ENCODE measurements around the gene FRMD4B.

Gene FRMD4B

DNA sequence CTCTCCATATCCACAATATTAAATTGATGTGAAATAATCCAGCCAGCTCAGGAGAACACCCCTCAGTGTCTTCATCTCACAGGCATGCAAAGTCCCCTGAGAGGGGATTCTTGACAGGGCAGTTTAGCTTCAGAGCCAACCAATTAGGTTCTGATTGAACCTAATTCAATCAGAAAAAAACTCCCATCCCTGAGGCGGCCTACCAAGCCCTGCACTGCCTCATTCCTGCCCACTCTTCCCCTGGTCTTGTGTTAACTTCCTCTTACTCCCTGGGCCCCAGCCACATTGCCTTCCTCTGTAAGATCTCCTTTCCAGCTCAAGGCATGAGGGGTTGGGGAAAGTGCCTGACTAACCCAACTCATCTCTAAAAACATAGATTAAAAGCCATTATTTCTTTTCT is 46.1 kb downstream of the FRMD4B start:
- no peak overlapping the region for H3K4me3 ChIP-seq (ENCODE audit: low read depth, low read length)
- TF ChIP-seq, protein P1, sequence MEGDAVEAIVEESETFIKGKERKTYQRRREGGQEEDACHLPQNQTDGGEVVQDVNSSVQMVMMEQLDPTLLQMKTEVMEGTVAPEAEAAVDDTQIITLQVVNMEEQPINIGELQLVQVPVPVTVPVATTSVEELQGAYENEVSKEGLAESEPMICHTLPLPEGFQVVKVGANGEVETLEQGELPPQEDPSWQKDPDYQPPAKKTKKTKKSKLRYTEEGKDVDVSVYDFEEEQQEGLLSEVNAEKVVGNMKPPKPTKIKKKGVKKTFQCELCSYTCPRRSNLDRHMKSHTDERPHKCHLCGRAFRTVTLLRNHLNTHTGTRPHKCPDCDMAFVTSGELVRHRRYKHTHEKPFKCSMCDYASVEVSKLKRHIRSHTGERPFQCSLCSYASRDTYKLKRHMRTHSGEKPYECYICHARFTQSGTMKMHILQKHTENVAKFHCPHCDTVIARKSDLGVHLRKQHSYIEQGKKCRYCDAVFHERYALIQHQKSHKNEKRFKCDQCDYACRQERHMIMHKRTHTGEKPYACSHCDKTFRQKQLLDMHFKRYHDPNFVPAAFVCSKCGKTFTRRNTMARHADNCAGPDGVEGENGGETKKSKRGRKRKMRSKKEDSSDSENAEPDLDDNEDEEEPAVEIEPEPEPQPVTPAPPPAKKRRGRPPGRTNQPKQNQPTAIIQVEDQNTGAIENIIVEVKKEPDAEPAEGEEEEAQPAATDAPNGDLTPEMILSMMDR (IDR thresholded peaks at IDR 0.05; ENCODE audit: borderline replicate concordance, insufficient read depth, low read depth, low read length): no peak

DNA sequence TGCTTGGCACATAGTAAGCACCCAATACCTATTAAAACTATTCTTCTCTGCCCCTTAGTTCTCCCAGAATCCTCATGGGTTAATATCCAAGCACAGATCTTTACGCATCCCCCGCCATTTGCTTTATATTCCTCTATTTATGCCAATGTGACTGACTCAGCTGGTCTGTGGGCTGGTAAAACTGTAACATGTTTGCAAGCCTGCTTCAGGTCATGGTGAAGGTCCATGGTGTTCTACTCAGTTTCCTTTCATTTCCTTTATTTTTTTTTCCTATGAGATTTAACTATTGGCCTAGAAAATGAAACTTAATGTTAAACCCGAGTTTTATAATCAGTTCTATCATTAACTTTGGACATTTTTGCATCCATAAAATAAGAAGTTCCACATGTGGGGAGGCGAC is 47.0 kb downstream of the FRMD4B start:
- H3K4me3 ChIP-seq (ENCODE audit: low read depth, low read length): no peak overlapping the region
- TF ChIP-seq, protein P1 (IDR thresholded peaks at IDR 0.05; ENCODE audit: borderline replicate concordance, insufficient read depth, low read depth, low read length): no peak

DNA sequence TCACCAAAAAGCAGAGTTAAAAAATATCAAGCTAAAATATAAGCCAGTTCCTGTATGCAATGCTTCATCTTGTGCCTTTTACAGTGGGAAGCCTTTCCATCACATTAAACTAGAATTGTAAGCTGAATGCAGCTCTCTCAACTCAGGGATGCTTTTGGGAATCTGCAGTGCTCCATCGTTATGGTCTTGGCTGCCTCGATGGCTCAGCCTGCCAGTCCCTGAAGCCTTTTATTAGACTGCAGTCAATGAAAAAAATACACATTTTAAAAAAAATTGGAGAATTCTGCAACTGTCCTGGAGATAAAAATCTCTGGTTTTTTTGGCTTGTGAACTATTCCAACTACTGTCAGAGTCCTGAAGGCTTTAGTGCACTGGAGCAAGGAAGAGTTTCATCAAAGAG is 53.0 kb downstream of the FRMD4B start:
- TF ChIP-seq, protein P1 (IDR thresholded peaks at IDR 0.05; ENCODE audit: borderline replicate concordance, insufficient read depth, low read depth, low read length): no peak
- H3K4me3 ChIP-seq (ENCODE audit: low read depth, low read length): no peak overlapping the region

DNA sequence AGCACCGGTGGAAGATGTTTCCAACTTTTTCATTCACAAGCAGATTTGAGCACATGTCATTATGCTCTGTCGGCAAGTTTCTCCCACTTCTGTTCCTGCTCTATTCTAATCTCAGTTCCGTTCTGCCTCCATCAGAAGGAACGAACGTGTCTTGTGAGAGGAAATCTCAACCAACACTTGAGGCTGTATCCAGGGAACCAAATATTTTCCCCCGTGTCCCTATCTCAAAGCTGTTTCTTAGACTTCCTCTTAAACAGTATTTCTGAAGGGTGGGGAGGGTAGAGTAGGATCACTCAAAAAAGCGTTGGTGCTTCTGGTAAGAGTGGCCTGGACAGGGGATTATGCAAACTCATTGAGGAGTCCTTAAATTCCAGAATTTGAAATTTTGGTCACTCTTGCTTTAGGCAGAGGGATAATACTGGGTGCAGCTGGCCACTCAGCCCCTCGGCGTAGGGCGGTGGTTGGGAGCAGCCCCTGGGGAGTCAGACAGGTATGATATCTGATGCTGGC is 54.9 kb downstream of the FRMD4B start:
- H3K4me3 ChIP-seq (ENCODE audit: low read depth, low read length): no peak overlapping the region
- TF ChIP-seq, protein P1 (IDR thresholded peaks at IDR 0.05; ENCODE audit: borderline replicate concordance, insufficient read depth, low read depth, low read length): no peak

DNA sequence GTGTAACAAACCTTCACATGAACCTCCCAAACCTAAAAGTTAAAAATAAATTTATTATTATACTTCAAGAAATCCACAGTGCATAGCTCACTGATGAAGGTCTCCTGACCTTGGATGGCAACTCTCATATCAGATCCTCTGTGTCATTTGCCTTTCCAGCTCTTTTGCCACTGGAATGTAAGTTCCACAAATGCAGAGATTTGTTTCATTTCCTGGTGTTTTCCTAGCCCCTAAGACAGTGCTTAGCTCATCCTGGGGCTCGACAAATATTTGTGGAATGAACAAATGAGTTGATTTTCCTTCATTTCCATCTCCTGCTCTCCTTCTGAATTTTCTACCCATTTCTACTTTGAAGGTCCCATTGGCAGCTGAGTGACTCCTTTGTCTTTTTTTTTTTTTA is 56.0 kb downstream of the FRMD4B start:
- TF ChIP-seq, protein P1 (IDR thresholded peaks at IDR 0.05; ENCODE audit: borderline replicate concordance, insufficient read depth, low read depth, low read length): no peak

DNA sequence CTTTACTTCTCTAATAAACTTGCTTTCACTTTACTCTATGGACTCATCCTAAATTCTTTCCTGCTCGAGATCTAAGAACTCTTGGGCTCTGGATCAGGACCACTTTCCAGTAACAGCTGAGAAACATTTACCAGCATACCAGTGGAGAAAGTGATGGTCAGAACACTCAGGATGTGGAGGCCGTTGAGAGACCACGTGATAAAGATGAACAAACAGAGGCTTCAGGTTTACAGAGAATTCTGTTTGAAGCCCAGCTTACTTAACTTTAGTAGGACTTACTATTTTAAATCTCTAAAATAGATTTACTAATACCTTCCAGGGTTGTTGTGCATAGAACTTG is 57.0 kb downstream of the FRMD4B start:
- TF ChIP-seq, protein P1 (IDR thresholded peaks at IDR 0.05; ENCODE audit: borderline replicate concordance, insufficient read depth, low read depth, low read length): no peak
- H3K4me3 ChIP-seq (ENCODE audit: low read depth, low read length): no peak overlapping the region

More for the DNA sequence above, 56.0 kb downstream of the FRMD4B start:
- no peak overlapping the region for H3K4me3 ChIP-seq (ENCODE audit: low read depth, low read length)

DNA sequence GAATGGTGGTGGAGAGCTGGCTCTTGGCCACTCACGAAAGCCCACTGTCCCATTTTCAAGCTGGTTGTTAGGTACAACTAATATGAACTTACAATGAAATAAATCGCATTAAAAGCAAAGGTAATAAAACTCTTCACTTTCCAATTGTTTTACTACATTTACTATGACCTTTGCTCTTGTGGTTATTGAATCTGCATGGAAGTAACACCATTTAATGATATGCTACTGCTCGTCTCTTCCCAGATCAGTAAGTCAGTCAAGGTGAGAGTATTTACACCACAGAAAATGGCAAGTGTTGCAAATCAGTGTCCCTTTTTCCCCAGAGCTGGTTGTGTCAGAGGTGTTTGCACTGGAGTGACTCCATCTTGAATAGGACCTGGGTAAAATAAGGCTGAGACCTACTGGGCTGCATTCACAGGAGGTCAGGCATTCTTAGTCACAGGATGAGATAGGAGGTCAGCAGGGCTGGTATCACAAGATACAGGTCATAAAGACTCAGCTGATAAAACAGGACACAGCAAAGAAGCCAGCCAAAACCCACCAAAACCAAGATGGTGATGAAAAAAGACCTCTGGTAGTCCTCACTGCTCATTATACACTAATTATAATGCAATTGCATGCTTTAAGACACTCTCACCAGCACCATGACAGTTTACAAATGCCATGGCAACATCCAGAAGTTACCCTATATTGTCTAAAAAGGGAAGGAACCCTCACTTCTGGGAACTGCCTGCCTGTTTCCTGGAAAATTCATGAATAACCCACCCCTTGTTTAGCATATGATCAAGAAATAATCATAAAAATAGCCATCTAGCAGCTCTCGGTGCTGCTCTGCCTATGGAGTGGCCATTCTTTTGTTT is 57.6 kb downstream of the FRMD4B start:
- no peak overlapping the region for H3K4me3 ChIP-seq (ENCODE audit: low read depth, low read length)
- TF ChIP-seq, protein P1 (IDR thresholded peaks at IDR 0.05; ENCODE audit: borderline replicate concordance, insufficient read depth, low read depth, low read length): no peak

All from GM12875 (cell line).